H54 (cell line): Measurements from ENCODE around the gene APPL2.

Experiments
- DNase-seq: peaks from one replicate; pipeline ENCODE4 v3.0.0; 2011; ENCODE audit warnings: low spot score, mixed read lengths; ENCODE audit not compliant: insufficient read length
- FAIRE-seq: peaks from 3 replicates; lab custom pipeline; 2011; peaks lifted over from hg19 to GRCh38; lab: Jason Lieb, UNC
- POLR2A ChIP-seq: IDR thresholded peaks from 2 replicates; pipeline ENCODE4 v1.6.1; 2011; ENCODE audit warnings: low read depth, mild to moderate bottlenecking, low read length

APPL2 gene

GRCh38 chr12:105138248-105138647 is 97.7 kb downstream of the APPL2 start:
- DNase-seq = no peak
- no peak for FAIRE-seq
- no peak for TF ChIP-seq POLR2A
